Right cardiac atrium (tissue), 5 donors: ENCODE data around the gene EPN2. TPM values are rescaled to one million over a fixed set of nuclear protein-coding genes. Genes with fewer than 3 reads are reported as not detected.
"Not testable (repeated sequence)": the region's sequence is repeated elsewhere in the genome, so short reads cannot be mapped to it uniquely, and the experiment has no call there.

Experiments used
- ATAC-seq, 2 donors: fragments of 200-7000 bp; cut with Tn5 transposase; one replicate each; pipeline versions ENCODE4 v1.8.0 to v1.9.1; 2020; ENCODE audit warnings: moderate library complexity in 2 of 2, mild to moderate bottlenecking in 1 of 2
- DNase-seq, 3 donors: peaks; one replicate each; pipeline ENCODE4 v3.0.0-alpha.2; 2020
- H3K27ac ChIP-seq: one replicate; pipeline ENCODE4 v1.5.1; 2013; ENCODE audit warnings: mild to moderate bottlenecking, low read length, control low read depth, moderate library complexity
- H3K27me3 ChIP-seq: one replicate; pipeline ENCODE4 v1.6.1; 2013; ENCODE audit not compliant: control insufficient read depth, insufficient read depth
- H3K4me1 ChIP-seq: one replicate; pipeline ENCODE4 v1.6.1; 2013; ENCODE audit warnings: low read length; ENCODE audit not compliant: control insufficient read depth, insufficient read depth
- H3K4me3 ChIP-seq: one replicate; pipeline ENCODE4 v1.5.1; 2013; ENCODE audit warnings: low read length, control low read depth
- H3K9me3 ChIP-seq: one replicate; pipeline ENCODE4 v1.6.1; 2013; ENCODE audit warnings: low read length; ENCODE audit not compliant: control insufficient read depth
- WGBS: extraction: QIAGEN DNeasy Blood & Tissue Kit; methylation state at CpG from one replicate; pipeline ENCODE4 v1.1.7; 2013; 5-methylcytosine and 5-hydroxymethylcytosine counted together
- intact Hi-C, 4 donors: fragments of 100-400 bp; cut with DNase I; formaldehyde crosslinking; loops; one replicate each; pipeline versions ENCODE4 v1.11.0 to v1.14.0; 2022 to 2023
- polyA plus RNA-seq: library from polyadenylated mRNA; stranded (reverse); fragments of 200-250 nt; gene quantifications from one replicate; pipeline ENCODE4 v1.2.3, GENCODE V29; 2013
- total RNA-seq, 4 donors: library from RNA; stranded (reverse); fragmentation: NEBNext Ultra II Directional; extraction: Animal tissue kit (Norgen Biotek cat#: 25700); gene quantifications; one replicate each; pipeline ENCODE4 v1.2.1, GENCODE V29; 2021
- donor health status: healthy with polysubstance abuse.
- donor health status: DM: no; HTN: yes; CAD: no.
- donor health status: DM: no; HTN: no; CAD: no.
- donor health status: DM: no; HTN: yes; CAD: no; lungs with severe emphysema.
- donor health status: DM: yes; HTN: yes; CAD: no.

Gene EPN2
- total and polyA plus RNA-seq, 5 donors, result 50.2 to 138 (median 113) TPM

DNA sequence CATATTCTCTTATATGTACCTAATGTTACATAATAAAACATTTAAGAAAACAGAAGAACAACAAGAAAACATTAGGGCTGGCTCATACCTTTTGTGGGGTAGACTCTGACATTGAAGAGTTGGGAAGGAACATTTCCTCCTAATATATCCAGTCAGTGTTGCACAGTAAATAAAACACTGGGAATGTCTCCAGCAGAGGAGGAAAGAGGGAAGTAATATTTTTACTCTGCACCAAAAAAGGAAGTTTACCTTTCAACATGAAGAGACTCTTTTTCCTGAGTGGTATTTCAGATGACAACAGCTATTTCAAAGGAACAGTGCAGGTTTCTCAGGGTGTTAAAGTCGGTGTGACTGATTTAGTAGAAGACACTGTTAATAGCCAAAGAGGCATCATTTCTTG lies 31.9 kb downstream of the EPN2 start:
- 38% methylated on average over 1 of the region's 1 CpG for WGBS
- no peak for ATAC-seq
- no peak overlapping the region for H3K4me3 ChIP-seq
- intact Hi-C loops, result no loop called here
- no peak for DNase-seq
- H3K27me3 ChIP-seq, result no peaks in the 10 kb centered on the region
- H3K9me3 ChIP-seq, result no peaks in the 10 kb centered on the region
- peak overlapping the region; percentile 75 for H3K27ac ChIP-seq
- H3K4me1 ChIP-seq, result peaks cover 41% of the 10 kb centered on the region

DNA sequence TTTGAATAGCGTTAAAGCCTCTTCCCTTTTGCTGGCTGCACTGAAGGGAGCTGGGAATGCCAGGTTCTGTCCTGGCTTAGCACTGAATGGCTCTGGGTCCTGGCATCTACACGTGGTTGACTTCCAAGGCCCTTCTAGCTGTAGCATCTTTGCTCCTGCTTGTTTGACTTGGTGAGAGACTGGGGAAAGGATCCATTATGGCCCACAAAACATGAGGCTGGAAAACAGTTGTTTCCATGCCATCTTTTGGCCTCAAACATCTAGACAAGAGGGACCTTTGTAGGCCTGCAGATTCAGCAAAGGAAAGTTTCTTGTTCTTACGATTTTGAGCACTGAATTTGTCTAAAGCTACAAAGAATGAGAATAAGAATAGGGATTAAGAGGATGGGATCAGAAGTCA lies 32.5 kb downstream of the EPN2 start:
- intact Hi-C loops, result no loop called here
- no peaks in the 10 kb centered on the region for H3K27me3 ChIP-seq
- peaks cover 37% of the 10 kb centered on the region for H3K4me1 ChIP-seq
- no peaks in the 10 kb centered on the region for H3K9me3 ChIP-seq
- H3K27ac ChIP-seq, result peak overlapping the region; percentile 66
- whole genome bisulfite sequencing, result 57% methylated on average over 3 of the region's 3 CpGs
- H3K4me3 ChIP-seq, result no peak overlapping the region
- ATAC-seq (no peak), DNase-seq (no peak)

- H3K27ac ChIP-seq, result peak overlapping the region; percentile 66
- DNase-seq (no peak), ATAC-seq (no peak)
- H3K4me3 ChIP-seq, result no peak overlapping the region
- WGBS, result 53% methylated on average over 3 of the region's 3 CpGs
- H3K27me3 ChIP-seq, result no peaks in the 10 kb centered on the region
- intact Hi-C loops, result no loop called here
- H3K9me3 ChIP-seq, result no peaks in the 10 kb centered on the region
- H3K4me1 ChIP-seq, result peaks cover 38% of the 10 kb centered on the region
Measured at GRCh38 chr17:19270347-19270703, 33.2 kb downstream of the EPN2 start.

DNA sequence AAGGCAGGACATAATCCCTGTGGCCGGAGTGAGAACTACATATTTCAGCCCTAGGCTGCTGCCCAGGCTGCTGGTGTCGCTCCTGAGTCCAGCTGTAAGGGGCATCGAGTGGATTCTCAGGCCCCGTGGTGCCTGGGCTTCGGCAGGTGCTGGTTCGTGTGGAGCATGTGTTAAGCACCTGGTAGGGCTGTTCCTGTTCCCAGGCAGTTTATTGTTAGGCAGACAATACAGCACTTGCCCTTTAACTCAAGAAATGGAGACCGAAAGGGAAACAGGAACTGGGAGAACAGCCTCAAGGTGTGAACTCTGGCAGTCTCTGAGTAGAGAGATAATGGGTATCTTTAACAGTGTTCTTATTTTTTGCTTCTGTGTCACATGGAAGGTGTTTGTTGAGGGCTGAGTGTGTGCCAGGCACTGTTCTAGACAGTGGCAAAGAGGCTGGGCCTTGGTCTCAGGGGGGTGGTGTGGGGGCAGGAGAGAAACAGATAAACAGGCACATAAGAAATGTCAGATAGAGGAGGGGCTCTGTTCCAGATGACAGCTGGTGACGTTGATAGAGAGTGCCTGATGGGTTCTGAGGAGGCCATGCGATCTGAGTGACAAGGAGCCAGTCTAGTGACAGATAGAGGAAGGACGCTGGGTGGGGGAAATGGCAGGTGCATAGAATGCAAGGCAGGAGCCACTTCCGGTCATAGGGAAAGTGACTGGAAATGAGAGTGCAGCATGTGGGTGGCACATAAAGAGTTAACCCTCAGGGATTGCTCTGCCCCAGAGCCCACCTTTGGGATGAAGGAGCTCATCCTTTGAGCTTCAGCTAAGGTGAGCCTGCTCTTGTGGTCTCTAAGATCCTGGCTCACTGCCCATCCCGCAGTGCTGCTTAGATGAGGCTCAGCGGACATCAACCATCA lies 33.8 kb downstream of the EPN2 start:
- Histone ChIP-seq H3K27me3 (no peaks in the 10 kb centered on the region), H3K4me1 (peaks cover 38% of the 10 kb centered on the region), H3K4me3 (no peak overlapping the region), H3K9me3 (no peaks in the 10 kb centered on the region), H3K27ac (peak overlapping the region; percentile 84)
- WGBS, result 45% methylated on average over 13 of the region's 13 CpGs
- intact Hi-C loops, result no loop called here
- ATAC-seq (peak; percentile 81 to 88), DNase-seq (peak; percentile 74 to 85 (median 84))

DNA sequence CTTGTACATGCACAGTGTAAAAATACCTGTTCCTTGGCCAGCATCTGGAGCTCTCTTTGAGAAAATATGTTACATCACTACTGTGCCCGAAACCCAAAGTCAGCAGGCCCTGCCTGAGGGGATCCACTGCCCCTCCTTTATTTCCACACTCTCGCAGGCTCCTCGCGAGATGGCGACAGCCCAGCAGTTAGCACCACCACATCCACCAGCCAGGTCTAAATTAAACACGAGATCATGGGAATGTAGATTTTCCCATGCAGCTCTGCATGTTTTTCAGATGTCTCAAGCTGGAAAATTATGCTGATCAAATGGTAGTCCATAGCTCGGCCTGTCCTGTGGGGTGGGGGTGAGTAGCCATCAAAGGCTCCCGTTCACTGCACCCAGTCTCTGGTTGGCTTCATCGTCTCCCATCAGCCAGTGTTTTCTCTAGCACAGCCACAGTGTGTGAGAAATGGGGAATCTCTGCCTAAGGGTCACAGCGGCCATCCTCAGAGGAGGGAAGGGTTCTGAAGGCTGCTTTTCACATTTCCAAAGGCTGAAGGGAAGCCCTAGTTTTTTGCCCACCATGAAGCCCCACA lies 34.7 kb downstream of the EPN2 start:
- DNase-seq (peak in 1 of 3 donors; percentile 62), ATAC-seq (peak; percentile 20 to 23)
- H3K27me3 ChIP-seq, result no peaks in the 10 kb centered on the region
- H3K9me3 ChIP-seq, result no peaks in the 10 kb centered on the region
- H3K4me3 ChIP-seq, result no peak overlapping the region
- H3K27ac ChIP-seq, result peak overlapping the region; percentile 84
- intact Hi-C loops, result no loop called here
- peaks cover 38% of the 10 kb centered on the region for H3K4me1 ChIP-seq
- whole genome bisulfite sequencing, result 48% methylated on average over 10 of the region's 10 CpGs

GRCh38 chr17:19273731-19274130 lies 36.6 kb downstream of the EPN2 start:
- H3K4me1 ChIP-seq, result peaks cover 34% of the 10 kb centered on the region
- intact Hi-C loops, result no loop called here
- no peak overlapping the region for H3K4me3 ChIP-seq
- no peak for DNase-seq
- no peak overlapping the region for H3K27ac ChIP-seq
- WGBS, result 73% methylated on average over 7 of the region's 7 CpGs
- H3K27me3 ChIP-seq, result no peaks in the 10 kb centered on the region
- no peaks in the 10 kb centered on the region for H3K9me3 ChIP-seq
- no peak for ATAC-seq

DNA sequence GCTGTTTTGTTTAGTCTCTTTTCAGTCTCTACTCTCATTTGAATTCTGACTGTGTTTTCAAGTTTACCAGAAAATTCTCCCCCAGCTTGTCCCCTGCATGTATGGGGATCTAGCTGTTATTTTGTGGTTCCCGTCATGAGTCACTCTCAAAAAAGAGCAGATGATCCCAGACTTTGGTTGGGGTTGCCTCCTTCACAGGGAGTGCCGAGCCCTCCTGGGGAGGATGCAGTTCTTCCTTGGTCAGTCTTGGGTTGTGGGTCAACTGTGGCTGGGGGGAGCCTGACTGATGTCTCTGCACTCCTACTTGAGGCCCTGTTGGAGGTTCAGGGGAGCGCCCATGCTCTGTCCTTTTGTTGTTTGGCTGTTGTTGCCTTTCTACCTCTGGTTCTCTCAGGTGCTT lies 37.7 kb downstream of the EPN2 start:
- WGBS, result 89% methylated on average over 3 of the region's 3 CpGs
- DNase-seq (no peak), ATAC-seq (no peak)
- Histone ChIP-seq H3K4me3 (no peak overlapping the region), H3K9me3 (no peaks in the 10 kb centered on the region), H3K27me3 (no peaks in the 10 kb centered on the region), H3K27ac (no peak overlapping the region), H3K4me1 (peaks cover 32% of the 10 kb centered on the region)
- intact Hi-C loops, result no loop called here

- ATAC-seq, result no peak
- WGBS, result 85% methylated on average over 3 of the region's 3 CpGs
- Histone ChIP-seq H3K9me3 (no peaks in the 10 kb centered on the region), H3K27me3 (no peaks in the 10 kb centered on the region), H3K4me1 (peaks cover 28% of the 10 kb centered on the region), H3K27ac (no peak overlapping the region), H3K4me3 (no peak overlapping the region)
- intact Hi-C loops, result no loop called here
- no peak for DNase-seq
Measured at GRCh38 chr17:19275457-19276127, 38.4 kb downstream of the EPN2 start.

DNA sequence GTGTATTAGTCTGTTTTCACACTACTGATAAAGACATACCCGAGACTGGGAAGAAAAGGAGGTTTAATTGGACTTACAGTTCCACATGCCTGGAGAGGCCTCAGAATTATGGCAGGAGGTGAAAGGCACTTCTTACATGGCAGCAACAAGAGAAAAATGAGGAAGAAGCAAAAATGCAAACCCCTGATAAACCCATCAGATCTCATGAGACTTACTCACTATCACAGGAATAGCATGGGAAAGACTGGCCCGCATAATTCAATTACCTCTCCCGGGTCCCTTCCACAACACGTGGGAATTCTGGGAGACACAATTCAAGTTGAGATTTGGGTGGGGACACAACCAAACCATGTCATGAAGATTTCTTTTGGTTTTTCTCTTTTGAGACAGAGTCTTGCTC lies 41.1 kb downstream of the EPN2 start:
- H3K9me3 ChIP-seq, H3K27ac ChIP-seq, H3K4me3 ChIP-seq, H3K27me3 ChIP-seq, DNase-seq, ATAC-seq, intact Hi-C loops: not testable (repeated sequence)
- WGBS, result 83% methylated on average over 4 of the region's 4 CpGs
- peaks cover 12% of the 10 kb centered on the region for H3K4me1 ChIP-seq

GRCh38 chr17:19278729-19279128 lies 41.6 kb downstream of the EPN2 start:
- intact Hi-C loops, result no loop called here
- no peaks in the 10 kb centered on the region for H3K9me3 ChIP-seq
- ATAC-seq (no peak), DNase-seq (no peak)
- H3K4me3 ChIP-seq, result no peak overlapping the region
- peaks cover 12% of the 10 kb centered on the region for H3K4me1 ChIP-seq
- no peak overlapping the region for H3K27ac ChIP-seq
- WGBS, result 92% methylated on average over 6 of the region's 6 CpGs
- no peaks in the 10 kb centered on the region for H3K27me3 ChIP-seq

- ATAC-seq, result no peak
- no peaks in the 10 kb centered on the region for H3K9me3 ChIP-seq
- peaks cover 17% of the 10 kb centered on the region for H3K4me1 ChIP-seq
- H3K4me3 ChIP-seq, result no peak overlapping the region
- intact Hi-C loops, result no loop called here
- no peaks in the 10 kb centered on the region for H3K27me3 ChIP-seq
- DNase-seq, result no peak
- H3K27ac ChIP-seq, result peak overlapping the region; percentile 5
- WGBS, result 46% methylated on average over 3 of the region's 3 CpGs
Measured at GRCh38 chr17:19281161-19281560, 44.0 kb downstream of the EPN2 start.
